Type B pancreatic cell (in vitro differentiated cells): ENCODE results near the gene RIPPLY2. TPM values are rescaled to one million over a fixed set of nuclear protein-coding genes. Genes with fewer than 3 reads are reported as not detected.

Source experiments
- DNase-seq: peaks from one replicate; pipeline ENCODE4 v3.0.0; 2021; ENCODE audit warnings: mixed read lengths; ENCODE audit not compliant: unreplicated experiment; ENCODE audit errors: extremely low spot score
- H3K27ac Mint-ChIP-seq: 2 replicates; pipeline ENCODE4 v1.8.0; 2021; ENCODE audit warnings: mild to moderate bottlenecking, mixed read lengths
- H3K27me3 Mint-ChIP-seq: 2 replicates; pipeline ENCODE4 v1.8.0; 2021; ENCODE audit warnings: mixed read lengths
- H3K36me3 Mint-ChIP-seq: 2 replicates; pipeline ENCODE4 v1.8.0; 2021; ENCODE audit warnings: mixed read lengths
- H3K4me1 Mint-ChIP-seq: one replicate; pipeline ENCODE4 v1.8.0; 2021; ENCODE audit warnings: mixed read lengths; ENCODE audit not compliant: unreplicated experiment
- H3K4me3 Mint-ChIP-seq: 2 replicates; pipeline ENCODE4 v1.8.0; 2021; ENCODE audit warnings: mild to moderate bottlenecking, mixed read lengths
- H3K9me3 Mint-ChIP-seq: 2 replicates; pipeline ENCODE4 v1.8.0; 2021; ENCODE audit warnings: mixed read lengths
- CTCF ChIP-seq: fragments of 200-600 bp; sonication (generic); conservative IDR thresholded peaks from 2 replicates; pipeline ENCODE4 v1.5.0; 2021; ENCODE audit warnings: antibody characterized with exemption, mild to moderate bottlenecking
- total RNA-seq: library from RNA; stranded (reverse); gene quantifications from 2 replicates; pipeline ENCODE4 v1.2.1, GENCODE V29; 2021; ENCODE audit warnings: low replicate concordance

The RIPPLY2 gene
- total RNA-seq, 1 donor from 2014 or later, result 1.8 TPM

GRCh38 chr6:83860782-83861495, 7.8 kb downstream of the RIPPLY2 start:
- H3K36me3 Mint-ChIP-seq, result no peaks in the 10 kb centered on the region
- H3K4me1 Mint-ChIP-seq, result peaks cover 4% of the 10 kb centered on the region
- H3K9me3 Mint-ChIP-seq, result no peaks in the 10 kb centered on the region
- no peak for DNase-seq
- no peak for TF ChIP-seq CTCF
- peaks cover 14% of the 10 kb centered on the region for H3K27me3 Mint-ChIP-seq
- H3K4me3 Mint-ChIP-seq, result peak overlapping the region; percentile 96
- peak overlapping the region; percentile 86 for H3K27ac Mint-ChIP-seq

DNA sequence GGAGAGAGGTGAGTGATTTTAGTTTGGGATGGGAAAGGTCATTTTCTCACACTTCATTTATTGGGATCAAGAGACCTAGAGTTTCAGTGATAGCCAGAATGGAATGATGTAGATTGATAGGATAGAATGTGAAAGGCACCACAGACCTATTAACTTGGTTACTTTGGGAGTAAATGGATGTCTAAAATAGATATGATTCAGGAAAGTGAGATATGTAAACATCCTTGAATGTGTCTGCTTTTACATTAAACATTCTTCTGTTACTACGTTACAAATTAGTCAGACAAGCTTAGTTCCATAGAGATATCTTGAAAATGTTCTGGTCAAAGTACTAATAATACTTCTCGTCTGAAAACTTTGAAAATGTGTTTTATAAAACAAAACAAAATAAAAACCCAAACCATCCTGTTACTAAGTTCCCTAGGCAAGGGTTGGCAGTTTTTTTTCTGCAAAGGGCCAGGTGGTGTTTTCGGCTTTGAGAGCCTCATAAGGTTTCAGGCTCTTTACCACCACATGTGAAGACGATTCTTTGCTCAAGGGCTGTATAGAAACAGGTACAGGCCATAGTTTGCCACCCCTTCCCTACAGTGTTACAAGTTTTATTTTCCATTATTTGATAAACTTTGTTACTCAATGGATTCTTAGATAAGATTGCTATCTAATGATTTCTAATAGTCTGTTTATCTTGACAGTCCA, 9.8 kb downstream of the RIPPLY2 start:
- Mint-ChIP-seq H3K36me3 (peaks cover 9% of the 10 kb centered on the region), H3K9me3 (peaks cover 7% of the 10 kb centered on the region), H3K27ac (no peak overlapping the region), H3K27me3 (peaks cover 3% of the 10 kb centered on the region), H3K4me3 (no peak overlapping the region), H3K4me1 (peaks cover 4% of the 10 kb centered on the region)
- TF ChIP-seq CTCF, result no peak
- DNase-seq, result no peak

GRCh38 chr6:83867043-83867442, 13.9 kb downstream of the RIPPLY2 start:
- DNase-seq, result no peak
- H3K4me3 Mint-ChIP-seq, result no peak overlapping the region
- no peaks in the 10 kb centered on the region for H3K4me1 Mint-ChIP-seq
- H3K27ac Mint-ChIP-seq, result no peak overlapping the region
- H3K9me3 Mint-ChIP-seq, result peaks cover 7% of the 10 kb centered on the region
- peaks cover 9% of the 10 kb centered on the region for H3K36me3 Mint-ChIP-seq
- no peak for TF ChIP-seq CTCF
- H3K27me3 Mint-ChIP-seq, result no peaks in the 10 kb centered on the region

DNA sequence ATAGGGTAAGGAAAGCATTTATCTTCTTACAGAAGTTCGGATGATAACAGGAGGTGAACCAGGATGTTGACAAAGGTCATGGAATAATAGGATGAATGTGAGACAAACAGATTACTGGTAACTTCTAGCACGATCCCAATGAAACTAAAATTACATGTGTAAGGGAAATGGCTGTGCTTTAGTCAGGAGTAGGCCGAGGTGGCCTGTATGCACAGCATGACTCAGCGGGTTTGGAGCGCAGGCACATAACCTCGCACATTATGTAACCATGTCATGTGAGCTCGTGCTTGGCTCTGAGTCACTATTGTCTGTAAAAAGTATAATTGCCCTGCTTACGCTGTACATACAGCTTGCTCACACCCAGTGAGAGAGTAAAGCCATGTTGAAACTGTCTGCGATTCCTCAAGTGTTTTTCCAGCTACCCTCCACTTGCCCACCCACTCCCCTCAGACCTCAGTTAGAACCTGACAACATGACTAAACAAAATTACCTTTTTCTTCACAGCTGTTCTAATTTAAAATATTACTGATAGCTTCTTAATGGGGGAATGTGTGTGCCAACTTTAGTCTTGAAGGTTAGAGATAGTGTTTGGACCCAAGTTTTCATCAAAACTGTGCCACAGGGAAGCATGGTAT, 14.5 kb downstream of the RIPPLY2 start:
- Mint-ChIP-seq H3K27me3 (no peaks in the 10 kb centered on the region), H3K4me1 (no peaks in the 10 kb centered on the region), H3K27ac (no peak overlapping the region), H3K9me3 (peaks cover 7% of the 10 kb centered on the region), H3K36me3 (peaks cover 9% of the 10 kb centered on the region), H3K4me3 (no peak overlapping the region)
- no peak for TF ChIP-seq CTCF
- DNase-seq, result no peak

GRCh38 chr6:83868639-83869038, 15.5 kb downstream of the RIPPLY2 start:
- Mint-ChIP-seq H3K9me3 (peaks cover 7% of the 10 kb centered on the region), H3K27me3 (no peaks in the 10 kb centered on the region), H3K27ac (no peak overlapping the region), H3K4me1 (no peaks in the 10 kb centered on the region), H3K4me3 (no peak overlapping the region), H3K36me3 (peaks cover 9% of the 10 kb centered on the region)
- no peak for TF ChIP-seq CTCF
- no peak for DNase-seq
